GM19455 (cell line): ENCODE data around the gene ARHGAP25.

Experiments used
- ATAC-seq: cut with Tn5 transposase; IDR thresholded peaks from one replicate; pipeline ENCODE4 v1.9.1; 2021; ENCODE audit not compliant: unreplicated experiment

Gene ARHGAP25

GRCh38 chr2:68765739-68766375 lies 31.2 kb downstream of the ARHGAP25 start:
- ATAC-seq = no peak

- no peak for ATAC-seq
These were observed 31.8 kb downstream of the ARHGAP25 start for GRCh38 chr2:68766376-68766845.

- no peak for ATAC-seq
These were observed 32.7 kb downstream of the ARHGAP25 start for GRCh38 chr2:68767031-68767961.

- no peak for ATAC-seq
These were observed 33.4 kb downstream of the ARHGAP25 start for GRCh38 chr2:68767996-68768395.

- ATAC-seq = no peak
These were observed 33.9 kb downstream of the ARHGAP25 start for GRCh38 chr2:68768461-68768860.

- ATAC-seq = no peak
These were observed 34.3 kb downstream of the ARHGAP25 start for GRCh38 chr2:68768951-68769350.

GRCh38 chr2:68769586-68770270 lies 35.1 kb downstream of the ARHGAP25 start:
- no peak for ATAC-seq

GRCh38 chr2:68770271-68771111 lies 35.9 kb downstream of the ARHGAP25 start:
- no peak for ATAC-seq

- ATAC-seq = no peak
These were observed 36.7 kb downstream of the ARHGAP25 start for GRCh38 chr2:68771211-68771751.

- no peak for ATAC-seq
These were observed 37.5 kb downstream of the ARHGAP25 start for GRCh38 chr2:68772109-68772508.

- ATAC-seq = peak; percentile 91
These were observed 40.1 kb downstream of the ARHGAP25 start for GRCh38 chr2:68774569-68775271.

GRCh38 chr2:68775272-68775842 lies 40.7 kb downstream of the ARHGAP25 start:
- no peak for ATAC-seq

GRCh38 chr2:68776124-68776523 lies 41.5 kb downstream of the ARHGAP25 start:
- ATAC-seq = no peak

GRCh38 chr2:68779595-68779994 lies 45.0 kb downstream of the ARHGAP25 start:
- no peak for ATAC-seq

GRCh38 chr2:68784188-68784587 lies 49.6 kb downstream of the ARHGAP25 start:
- no peak for ATAC-seq

GRCh38 chr2:68784915-68785314 lies 50.3 kb downstream of the ARHGAP25 start:
- no peak for ATAC-seq

- no peak for ATAC-seq
These were observed 52.7 kb downstream of the ARHGAP25 start for GRCh38 chr2:68787356-68787755.

GRCh38 chr2:68789603-68790002 lies 55.0 kb downstream of the ARHGAP25 start:
- ATAC-seq = peak; percentile 100

- no peak for ATAC-seq
These were observed 56.0 kb downstream of the ARHGAP25 start for GRCh38 chr2:68790600-68790999.
